NCI-H2081 treated with DMSO at 0.1 percent for 48 hours (cell line): ENCODE results near the gene MBTPS1.

ENCODE experiments used
- DNase-seq: peaks from one replicate; lab custom pipeline; 2025; lab: John Stamatoyannopoulos, UW

The MBTPS1 gene

DNA sequence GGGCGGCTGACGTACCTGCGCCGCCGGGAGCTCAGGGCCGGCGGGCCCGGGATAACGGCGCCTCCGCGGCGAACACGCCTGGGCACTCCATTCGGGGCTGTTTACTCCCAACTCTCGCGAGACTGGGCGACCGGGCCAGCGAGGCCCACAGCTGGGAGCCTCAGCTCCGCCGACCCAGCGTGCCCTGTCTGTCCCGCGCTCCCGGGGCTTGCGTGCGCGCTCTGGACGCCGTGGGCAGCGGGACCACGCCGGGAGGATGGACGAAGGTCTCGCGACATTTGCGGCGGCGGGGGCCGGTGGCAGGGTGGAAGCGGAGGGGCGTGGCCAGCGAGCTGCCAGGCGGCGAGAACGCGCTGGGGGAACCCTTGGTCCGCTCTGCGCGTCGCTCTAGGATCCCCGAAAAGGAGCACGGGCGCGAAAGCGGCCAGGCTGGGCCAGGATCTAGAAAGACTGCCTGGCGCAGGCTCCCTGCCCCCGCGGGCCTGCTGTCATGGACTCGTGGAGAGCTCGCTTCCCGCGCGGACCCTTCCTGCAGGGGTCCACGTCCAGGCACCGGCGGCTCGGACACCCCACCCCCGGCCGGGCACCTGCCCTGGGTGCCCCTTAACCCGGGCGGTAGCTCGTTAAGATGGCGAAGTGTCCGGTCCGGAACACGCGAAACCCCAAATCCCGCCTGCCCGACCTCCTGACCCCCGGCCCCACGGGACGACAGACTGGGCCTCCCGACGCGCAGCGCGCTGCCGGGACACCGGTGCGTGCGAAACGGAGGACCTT is at the start of gene MBTPS1:
MBTPS1 (minus strand) TSS at position 223 of the 774 bp plus-strand sequence. CDS start 15,159 bp downstream, outside the sequence.
- peak; percentile 62 for DNase-seq

DNA sequence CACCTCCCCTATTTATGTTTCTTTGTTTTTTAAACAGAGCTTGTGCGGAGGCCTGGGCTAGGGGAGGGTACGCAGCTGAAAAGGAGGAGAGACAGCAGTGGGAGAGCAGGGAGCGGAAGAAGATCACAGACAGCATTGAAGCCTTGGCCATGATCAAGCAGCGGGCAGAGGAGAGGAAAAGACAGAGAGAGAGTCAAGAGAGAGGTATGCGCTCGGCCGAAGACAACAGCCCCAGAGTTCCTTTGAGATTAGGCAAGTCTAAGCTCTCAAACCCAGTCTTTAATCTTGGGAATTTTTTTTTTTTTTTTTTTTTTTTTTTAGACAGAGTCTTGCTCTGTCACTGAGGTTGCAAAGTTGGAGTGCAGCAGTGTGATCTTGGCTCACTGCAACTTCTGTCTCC is 49.0 kb upstream of the MBTPS1 start:
- no peak for DNase-seq

DNA sequence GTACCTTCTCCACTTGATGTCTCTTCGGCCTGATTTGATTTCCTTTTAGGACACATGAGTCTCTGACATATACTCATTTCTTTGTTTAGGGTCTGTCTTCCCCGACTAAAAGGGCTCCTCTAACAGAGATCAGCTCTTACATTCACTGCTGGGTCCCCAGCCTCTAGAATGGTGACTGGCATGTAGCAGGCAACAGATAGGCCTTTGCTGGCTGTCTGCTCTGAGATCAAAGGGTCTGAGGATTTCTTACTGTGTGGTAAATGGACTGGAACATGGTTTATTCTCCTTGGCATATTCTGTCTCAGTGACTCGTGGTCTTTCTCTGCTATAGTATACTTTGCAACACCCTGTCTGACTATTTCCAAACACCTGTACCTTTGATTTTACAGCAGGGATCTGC is 45.1 kb upstream of the MBTPS1 start:
- no peak for DNase-seq

DNA sequence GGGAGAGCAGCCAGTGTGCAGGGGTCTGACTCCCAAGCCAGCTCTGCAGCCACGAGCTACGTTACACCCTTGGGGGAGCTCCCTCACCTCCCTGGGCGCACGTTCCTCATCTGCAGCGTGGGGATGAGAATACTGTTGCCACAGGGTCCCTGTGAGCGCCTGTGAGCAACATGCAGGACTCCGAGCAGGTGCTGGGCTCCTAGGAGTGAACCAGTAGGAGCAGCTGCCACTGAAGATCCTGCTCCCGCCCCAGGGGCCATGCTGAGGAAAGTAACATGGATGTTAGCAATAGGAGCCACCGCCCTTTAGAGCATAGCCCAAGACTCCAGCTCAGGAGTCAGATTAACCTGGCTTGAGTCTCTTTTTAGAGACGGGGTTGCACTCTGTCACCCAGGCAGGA is 44.3 kb upstream of the MBTPS1 start:
- no peak for DNase-seq

DNA sequence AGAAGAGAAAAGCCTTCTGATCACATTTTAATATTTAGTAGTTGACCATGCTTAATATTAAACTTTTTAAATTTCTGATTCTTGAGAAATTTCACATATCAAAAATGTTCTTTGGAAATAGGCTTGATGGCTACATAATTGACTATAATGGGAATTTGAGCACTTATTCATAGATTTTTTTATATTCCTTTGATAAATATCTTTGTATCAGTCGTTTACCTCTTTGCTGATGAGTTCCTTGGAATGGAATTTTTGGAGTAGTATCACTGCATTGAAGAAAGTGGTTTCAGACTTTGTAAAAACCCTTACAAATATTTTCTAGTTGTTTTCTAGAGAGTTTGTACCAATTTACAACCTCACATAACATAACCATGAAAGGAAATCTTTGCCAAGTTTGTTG is 43.1 kb upstream of the MBTPS1 start:
- no peak for DNase-seq

DNA sequence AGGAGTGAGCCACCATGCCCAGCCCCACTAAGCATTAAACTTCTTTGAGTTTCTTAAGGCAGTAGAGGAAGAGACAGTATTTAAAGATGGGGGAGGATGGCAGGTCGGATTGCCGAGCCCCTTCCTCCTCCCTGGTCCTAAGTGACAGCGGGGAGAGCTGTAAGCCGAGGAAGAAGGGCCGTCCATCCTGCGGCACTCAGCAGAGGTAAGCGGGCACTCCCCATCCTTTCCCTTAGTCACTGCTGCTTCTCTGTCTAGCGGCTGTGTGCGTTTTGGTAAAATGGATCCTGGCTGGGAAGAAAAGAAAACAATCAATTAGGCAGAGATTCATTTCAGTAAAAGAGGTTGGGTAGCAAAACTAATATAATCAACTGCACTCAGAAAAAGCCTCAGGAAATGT is 42.3 kb upstream of the MBTPS1 start:
- DNase-seq = no peak

DNA sequence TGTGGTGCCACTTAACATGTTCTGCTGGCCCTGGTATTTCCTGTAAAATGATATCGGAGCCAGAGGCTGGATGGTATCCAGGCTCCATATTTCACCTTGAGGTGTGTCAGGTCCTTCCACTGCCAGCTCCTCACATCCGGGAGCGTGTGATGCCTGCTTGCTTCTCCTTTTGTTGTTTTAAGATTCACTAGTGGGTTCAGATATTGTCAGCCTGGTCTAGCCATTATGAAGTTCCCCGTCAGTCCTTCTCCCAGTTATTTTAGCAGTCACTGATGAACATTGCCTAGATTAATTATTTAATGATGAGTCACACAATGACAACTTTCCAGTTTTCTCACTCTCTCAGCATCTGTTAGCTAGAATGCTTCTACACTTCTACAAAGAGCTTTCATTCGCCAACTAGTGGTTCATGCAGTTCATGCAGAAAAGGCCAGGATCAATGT is 39.6 kb upstream of the MBTPS1 start:
- DNase-seq = no peak

DNA sequence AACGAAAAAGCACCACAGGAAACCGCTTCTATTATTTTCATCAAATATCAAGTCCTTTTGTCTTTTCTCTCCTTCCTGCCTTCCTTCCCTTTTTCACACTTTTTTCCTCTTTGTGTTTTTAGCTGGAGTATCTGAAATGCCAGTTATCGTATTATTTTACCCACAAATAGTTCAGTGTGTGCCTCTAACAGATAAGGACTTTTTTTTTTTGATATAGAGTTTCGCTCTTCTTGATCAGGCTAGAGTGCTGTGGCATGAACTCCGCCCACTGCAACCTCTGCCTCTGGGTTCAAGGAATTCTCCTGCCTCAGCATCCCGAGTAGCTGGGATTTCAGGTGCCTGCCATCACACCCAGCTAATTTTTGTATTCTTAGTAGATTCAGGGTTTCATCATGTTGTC is 39.0 kb upstream of the MBTPS1 start:
- no peak for DNase-seq

DNA sequence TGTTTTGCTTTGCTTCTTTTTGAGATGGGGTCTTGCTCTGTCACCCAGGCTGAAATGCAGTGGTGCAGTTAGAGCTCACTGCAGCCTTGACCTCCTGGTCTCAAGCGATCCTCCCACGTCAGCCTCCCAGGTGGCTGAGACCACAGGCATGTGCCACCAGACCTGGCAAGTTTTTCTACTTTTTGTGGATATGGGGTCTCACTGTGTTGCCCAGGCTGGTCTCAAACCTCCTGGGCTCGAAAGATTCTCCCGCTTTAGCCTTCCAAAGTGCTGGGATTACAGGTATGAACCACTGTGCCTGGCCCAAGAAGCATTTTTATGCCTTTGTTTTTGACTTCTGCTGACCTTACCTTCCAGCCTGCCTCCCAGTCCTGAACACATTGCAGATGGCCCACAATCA is 38.5 kb upstream of the MBTPS1 start:
- DNase-seq = no peak

DNA sequence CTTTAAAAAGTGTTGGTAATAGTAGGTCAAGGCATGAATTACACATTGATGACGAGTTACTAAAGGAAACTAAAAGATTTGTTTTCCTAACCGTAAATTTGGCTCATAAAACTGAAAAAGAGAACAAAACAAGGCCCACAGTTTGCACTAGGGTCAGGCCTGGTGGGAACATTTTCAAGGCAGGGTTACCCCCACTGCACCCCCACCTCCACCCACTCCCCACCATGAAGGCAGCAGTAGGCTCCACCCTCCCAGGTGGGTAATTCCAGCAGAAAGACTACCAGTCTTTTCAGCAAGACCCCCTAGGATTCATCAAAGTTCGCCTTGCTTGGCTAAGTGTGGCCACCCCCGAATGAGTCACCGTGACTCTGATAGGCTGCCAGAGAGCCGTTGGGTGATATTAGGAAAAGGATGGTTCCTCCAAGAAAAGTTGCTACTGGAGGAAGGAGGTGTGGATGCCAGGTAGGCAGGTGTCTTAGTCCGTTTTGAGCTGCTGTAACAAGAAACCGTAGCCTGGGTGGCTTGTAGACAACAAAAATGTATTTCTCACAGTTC is 37.0 kb upstream of the MBTPS1 start:
- DNase-seq = no peak

DNA sequence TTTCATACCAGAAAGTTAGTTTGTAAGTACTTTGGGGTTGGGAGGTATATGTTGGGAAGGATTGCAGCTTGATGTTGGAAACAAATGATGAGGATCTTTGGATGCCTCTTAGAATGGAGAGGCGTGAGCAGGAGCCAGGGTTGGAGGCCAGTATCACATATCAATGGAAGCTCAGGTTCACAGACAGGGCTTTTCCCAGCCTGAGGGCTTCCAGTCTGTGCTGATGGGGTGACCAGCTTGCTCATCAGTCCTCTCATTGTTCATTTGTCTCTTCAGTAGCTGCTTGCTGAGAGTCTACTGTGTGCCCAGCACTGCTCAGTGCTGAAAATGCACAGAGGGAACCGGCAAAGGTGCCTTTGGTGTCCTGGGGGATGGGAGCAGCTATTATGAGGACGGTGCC is 34.2 kb upstream of the MBTPS1 start:
- no peak for DNase-seq

DNA sequence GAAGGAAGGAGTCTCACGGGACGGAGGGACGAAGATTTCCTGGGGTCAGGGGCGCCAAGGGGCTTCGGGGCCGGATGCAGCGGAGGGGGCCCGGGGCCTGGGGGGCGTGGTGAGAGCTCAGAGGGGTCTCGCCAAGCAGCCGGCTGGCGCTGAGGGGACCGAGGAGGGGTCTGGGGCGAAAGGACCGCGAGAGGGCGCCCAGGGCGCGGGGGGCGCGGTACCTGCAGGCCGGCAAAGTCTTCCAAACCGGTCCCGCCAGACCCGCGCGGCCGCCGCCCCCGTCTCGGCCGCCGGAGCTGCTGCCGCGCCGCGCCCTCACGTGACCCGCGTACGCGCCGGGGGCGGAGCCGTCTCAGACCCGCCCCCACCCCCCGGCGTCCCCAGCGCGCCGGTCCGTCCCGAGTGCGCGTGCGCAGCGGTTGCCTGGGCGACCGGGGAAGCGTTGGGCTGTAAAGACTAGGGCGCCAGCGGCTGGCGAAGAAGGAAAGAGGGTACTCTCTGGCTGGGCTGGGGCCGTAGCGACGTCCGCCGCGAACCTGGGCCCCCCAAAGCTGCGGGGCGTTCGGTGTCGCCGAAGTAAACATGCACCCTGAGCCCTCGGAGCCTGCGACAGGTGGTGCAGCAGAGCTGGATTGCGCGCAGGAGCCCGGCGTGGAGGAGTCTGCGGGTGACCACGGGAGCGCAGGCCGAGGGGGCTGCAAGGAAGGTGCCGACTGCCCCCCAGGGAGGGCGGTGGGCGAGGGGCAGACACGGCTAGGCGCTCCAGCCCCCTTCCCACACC is 28.3 kb upstream of the MBTPS1 start, which contains the start of the genes DNAAF1 and HSDL1:
DNAAF1 (plus strand) TSS at position 450 of the 781 bp plus-strand sequence; CDS start at position 583, 133 bp downstream.
HSDL1 (minus strand) TSS at position 319 of the 781 bp plus-strand sequence. CDS start 13,856 bp downstream, outside the sequence.
- no peak for DNase-seq

DNA sequence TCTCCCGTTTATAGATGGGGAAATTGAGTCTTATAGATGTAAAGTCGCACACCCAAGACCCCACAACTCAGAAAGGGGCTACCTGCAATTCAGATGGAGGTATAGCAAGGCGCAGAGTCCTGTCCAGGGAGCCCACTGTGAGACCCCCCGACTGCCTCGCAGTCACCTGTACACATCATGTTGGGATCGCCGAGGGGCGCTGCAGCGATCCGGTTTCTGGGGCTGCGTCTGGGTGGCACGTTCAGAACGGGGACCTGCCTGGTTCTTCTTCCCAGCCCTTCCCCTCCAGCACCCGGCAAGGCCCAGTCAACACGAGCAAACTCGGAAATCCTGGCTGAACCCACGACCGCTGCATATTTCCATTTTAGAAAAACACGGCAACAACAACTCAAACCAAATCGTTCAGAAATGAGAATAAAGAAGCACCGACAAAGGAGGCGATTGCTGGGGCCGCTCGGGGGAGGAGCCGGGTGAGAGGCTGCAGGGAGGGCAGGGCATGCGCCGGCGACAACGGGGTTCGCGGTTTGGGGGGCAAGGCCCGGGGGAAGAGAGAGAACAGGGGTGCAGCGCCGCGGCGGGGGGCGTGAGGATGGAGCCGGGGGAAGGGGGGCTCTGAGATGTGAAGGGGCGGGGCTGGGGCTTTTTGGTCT is 27.6 kb upstream of the MBTPS1 start:
- no peak for DNase-seq

DNA sequence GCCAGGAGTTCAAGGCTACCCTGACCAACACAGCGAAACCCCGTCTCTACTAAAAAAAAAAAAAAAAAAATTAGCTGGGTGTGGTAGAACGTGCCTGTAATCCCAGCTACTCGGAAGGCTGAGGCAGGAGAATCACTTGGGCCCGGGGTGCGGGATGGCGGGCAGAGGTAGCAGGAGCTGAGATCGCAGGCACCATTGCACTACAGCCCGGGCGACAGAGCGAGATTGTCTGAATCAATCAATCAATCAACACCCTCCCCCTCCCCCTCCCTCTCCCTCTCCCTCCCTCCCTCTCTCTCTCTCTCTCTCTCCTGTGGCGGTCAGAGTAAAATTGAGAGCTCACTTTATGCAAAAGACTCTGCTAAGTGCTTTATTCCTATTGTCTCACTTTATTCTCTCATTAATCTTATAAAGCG is 27.1 kb upstream of the MBTPS1 start:
- DNase-seq = no peak

DNA sequence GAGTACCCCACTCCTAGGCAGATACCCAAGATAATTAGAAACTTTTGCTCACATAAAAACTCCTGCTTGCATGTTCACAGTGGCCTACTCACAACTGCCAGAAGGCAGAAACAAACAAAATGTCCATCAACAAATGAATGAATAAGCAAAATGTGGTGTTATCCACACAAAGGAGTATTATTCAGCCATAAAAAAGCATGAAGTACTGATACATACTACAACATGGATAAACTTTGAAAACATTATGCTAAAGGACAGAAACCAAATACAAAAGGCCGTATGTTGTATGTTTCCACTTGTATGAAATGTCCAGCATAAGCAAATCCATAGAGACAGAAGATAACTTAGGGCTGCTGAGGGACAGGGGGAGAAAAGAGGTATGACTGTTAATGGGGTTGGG is 26.3 kb upstream of the MBTPS1 start:
- DNase-seq = no peak

DNA sequence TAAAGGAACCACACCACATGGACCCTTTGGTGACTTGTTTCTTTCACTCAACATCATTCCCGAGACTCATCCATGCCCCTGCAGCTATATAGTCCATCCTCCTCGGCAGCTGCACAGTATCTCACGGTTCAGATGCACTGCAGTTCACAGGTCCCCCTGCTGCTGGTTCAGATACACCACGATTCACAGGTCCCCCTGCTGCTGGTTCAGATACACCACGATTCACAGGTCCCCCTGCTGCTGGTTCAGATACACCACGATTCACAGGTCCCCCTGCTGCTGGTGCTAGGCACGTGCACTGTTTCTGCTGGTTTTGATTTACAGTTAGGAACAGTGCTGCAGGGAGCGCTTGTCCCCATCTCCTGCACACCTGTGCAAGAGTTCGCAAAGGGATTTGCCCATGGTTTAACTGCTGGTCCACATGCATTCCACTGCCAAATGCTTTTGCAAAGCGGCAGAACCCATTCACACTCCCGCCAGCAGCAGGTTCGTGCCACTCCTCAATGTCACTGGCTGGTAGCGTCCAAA is 24.5 kb upstream of the MBTPS1 start:
- no peak for DNase-seq

DNA sequence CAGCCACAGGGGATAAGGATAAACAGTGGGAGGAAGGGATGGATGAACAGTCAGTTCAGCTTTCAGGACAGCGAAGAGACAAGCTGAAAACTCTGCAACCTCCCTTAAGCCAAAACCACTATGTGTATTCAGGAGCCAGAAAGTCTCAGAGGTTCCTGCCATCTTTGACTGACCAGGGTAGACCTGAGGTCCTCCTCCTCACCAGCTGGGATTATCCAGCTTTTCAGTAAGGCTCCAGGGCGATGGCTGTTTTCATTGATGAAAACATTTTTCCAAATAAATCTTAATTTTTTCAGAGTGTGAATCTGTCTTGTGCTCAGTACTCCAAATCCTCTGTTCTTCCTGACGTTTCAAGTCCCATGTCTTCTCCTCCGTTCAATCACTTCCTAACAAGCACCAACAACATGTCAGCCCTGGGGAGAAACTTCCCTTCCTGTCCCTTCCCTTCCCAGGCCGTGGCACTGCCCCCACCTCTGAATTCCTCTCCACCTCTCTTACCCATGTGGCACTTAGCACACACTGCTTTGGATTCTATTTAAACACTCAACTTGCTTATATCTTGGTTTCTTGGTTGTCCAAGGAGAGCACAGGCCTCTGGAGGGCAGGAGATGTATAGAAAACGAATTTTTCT is 23.0 kb upstream of the MBTPS1 start:
- no peak for DNase-seq

DNA sequence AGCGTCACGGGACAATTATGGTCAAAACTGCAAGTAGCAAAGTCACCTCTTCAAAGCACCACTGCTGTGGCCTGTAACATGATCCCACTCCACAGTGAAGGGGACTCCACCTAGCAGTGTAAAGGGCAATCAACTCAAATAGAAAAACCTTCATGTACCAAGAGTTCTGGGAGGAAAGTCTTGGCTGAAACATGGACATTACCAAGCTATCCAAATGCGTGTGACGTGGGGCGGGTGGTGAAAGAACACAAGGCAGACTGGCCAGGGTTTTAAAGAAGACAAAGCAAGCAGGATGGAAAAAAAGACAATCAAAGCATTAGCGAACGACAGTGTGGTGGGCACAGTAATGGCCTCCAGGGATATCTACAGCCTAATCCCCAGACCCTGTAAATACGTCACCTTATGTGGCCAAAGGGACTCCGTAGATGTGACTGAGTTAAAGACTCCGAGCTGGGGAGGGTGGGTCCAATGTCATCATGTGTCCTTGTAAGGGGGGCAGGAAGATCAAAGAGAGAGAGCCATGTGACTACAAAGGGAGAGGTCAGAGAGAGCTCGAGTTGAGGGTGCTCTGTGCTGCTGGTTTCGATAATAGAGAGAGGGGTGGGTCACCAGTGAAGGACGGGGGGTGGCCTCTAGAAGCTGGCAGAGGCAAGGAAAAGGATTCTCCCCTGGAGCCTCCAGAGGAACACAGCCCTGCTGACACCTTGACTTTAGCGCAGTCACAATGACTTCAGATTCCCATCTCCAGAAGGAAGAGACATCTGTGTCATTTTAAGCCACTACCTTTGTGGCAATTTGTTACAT is 22.3 kb upstream of the MBTPS1 start:
- no peak for DNase-seq

DNA sequence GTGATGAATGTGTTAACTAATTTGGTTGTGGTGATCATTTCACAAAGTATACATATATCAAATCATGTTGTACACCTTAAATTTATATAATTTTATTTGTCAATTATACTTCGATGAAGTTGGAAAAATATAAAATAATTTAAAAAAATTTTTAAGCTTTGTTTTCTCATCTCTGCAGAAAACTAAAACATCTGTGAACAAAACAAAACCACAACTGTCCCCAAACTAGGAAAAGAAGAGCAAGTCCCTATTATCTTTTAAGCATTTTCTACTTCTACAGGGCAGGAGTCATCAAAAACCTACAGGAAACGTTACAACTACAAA is 21.7 kb upstream of the MBTPS1 start:
- DNase-seq = no peak

DNA sequence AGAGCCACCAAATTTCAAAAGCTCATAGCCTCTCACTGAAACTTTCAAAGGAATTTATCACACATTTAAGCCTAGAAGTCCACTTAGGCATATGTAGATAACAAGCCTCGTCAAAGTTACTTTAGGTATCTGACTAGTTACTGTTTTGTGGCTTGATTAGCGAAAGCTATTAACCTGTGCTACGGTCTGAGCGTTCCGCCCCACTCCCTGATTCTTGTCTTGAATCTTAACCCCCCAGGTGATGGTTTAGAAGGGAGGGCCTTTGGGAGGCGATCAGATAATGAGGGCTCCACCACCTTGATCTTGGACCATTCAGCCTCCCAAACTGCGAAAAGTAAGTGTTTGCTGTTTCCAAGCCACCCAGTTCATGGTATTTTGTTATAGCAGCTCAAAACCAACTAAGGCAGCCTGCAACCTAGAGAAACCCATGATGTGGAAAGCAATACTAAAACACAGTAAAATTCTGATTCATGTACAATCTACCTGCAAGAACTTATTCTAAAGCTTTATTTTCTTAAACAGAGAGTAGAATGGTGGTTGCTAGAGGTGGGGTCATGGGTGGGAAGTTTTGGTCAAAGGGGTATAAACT is 21.1 kb upstream of the MBTPS1 start:
- no peak for DNase-seq
